Measurements from ENCODE around the gene EIF5A2. TPM values are rescaled to one million over a fixed set of nuclear protein-coding genes. Genes with fewer than 3 reads are reported as not detected.

EIF5A2 gene
- total RNA-seq, 1 experiment from 2014 or later = 72.0 TPM

DNA sequence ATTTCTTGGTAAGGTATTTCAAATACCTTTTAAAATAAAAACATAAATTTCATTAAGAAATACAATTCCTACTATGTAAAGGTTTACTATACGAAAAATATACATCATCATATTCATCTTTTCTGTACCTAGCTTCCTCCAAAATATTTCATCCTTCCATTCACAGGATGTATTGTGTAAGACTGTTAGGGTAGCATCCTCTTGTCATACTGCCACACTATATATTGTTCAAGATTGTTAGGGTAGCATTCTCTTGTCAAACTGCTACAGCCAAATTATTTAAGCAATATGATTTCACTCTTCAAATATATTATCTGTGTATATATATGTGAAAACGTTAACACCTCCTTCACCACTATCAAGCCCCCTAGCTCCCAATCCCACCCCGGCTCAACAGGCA lies 41.9 kb downstream of the EIF5A2 start:
- H3K27me3 ChIP-seq (ENCODE audit: control insufficient read depth, insufficient read depth, low read length) = no peaks in the 10 kb centered on the region
- DNase-seq (ENCODE audit: low read depth, low spot score) = no peak
- ATAC-seq = no peak
- H3K27ac ChIP-seq (ENCODE audit: low read length) = no peak overlapping the region
- in situ Hi-C loops (cut with HindIII; ENCODE audit: low pct_unique_long_range_greater_than_20kb, low sequenced_read_pairs) = no loop called here
- peaks cover 24% of the 10 kb centered on the region for H3K4me1 ChIP-seq (ENCODE audit: control insufficient read depth, insufficient read depth, low read length)
- no peaks in the 10 kb centered on the region for H3K9me3 ChIP-seq (ENCODE audit: control insufficient read depth, insufficient read depth, low read depth, low read length)
- no TSS peak for BruUV-seq (replicated peaks)
- H3K4me3 ChIP-seq (ENCODE audit: low read depth in 2 of 2, low read length in 2 of 2) = no peak overlapping the region
- CTCF ChIA-PET = interaction anchor here (0.6 kb wide), 1 partner anchor 438 kb away, joined by 6 read pairs; no protein-coding TSS in a partner anchor
- peaks cover 34% of the 10 kb centered on the region for H3K36me3 ChIP-seq (ENCODE audit: control insufficient read depth, insufficient read depth, low read length)
- TF ChIP-seq, protein P1, sequence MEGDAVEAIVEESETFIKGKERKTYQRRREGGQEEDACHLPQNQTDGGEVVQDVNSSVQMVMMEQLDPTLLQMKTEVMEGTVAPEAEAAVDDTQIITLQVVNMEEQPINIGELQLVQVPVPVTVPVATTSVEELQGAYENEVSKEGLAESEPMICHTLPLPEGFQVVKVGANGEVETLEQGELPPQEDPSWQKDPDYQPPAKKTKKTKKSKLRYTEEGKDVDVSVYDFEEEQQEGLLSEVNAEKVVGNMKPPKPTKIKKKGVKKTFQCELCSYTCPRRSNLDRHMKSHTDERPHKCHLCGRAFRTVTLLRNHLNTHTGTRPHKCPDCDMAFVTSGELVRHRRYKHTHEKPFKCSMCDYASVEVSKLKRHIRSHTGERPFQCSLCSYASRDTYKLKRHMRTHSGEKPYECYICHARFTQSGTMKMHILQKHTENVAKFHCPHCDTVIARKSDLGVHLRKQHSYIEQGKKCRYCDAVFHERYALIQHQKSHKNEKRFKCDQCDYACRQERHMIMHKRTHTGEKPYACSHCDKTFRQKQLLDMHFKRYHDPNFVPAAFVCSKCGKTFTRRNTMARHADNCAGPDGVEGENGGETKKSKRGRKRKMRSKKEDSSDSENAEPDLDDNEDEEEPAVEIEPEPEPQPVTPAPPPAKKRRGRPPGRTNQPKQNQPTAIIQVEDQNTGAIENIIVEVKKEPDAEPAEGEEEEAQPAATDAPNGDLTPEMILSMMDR (IDR thresholded peaks at IDR 0.05) = no peak
- TF ChIP-seq, protein P2, sequence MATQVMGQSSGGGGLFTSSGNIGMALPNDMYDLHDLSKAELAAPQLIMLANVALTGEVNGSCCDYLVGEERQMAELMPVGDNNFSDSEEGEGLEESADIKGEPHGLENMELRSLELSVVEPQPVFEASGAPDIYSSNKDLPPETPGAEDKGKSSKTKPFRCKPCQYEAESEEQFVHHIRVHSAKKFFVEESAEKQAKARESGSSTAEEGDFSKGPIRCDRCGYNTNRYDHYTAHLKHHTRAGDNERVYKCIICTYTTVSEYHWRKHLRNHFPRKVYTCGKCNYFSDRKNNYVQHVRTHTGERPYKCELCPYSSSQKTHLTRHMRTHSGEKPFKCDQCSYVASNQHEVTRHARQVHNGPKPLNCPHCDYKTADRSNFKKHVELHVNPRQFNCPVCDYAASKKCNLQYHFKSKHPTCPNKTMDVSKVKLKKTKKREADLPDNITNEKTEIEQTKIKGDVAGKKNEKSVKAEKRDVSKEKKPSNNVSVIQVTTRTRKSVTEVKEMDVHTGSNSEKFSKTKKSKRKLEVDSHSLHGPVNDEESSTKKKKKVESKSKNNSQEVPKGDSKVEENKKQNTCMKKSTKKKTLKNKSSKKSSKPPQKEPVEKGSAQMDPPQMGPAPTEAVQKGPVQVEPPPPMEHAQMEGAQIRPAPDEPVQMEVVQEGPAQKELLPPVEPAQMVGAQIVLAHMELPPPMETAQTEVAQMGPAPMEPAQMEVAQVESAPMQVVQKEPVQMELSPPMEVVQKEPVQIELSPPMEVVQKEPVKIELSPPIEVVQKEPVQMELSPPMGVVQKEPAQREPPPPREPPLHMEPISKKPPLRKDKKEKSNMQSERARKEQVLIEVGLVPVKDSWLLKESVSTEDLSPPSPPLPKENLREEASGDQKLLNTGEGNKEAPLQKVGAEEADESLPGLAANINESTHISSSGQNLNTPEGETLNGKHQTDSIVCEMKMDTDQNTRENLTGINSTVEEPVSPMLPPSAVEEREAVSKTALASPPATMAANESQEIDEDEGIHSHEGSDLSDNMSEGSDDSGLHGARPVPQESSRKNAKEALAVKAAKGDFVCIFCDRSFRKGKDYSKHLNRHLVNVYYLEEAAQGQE (IDR thresholded peaks at IDR 0.05; ENCODE audit: insufficient read depth in 1 of 2, low read depth in 2 of 2, low read length in 1 of 2) = no peak
- TF ChIP-seq TCF7L2 (IDR thresholded peaks at IDR 0.05; ENCODE audit: low read depth, low read length) (no peak), SIN3A (IDR thresholded peaks at IDR 0.05; ENCODE audit: borderline replicate concordance, insufficient read depth, low read depth, low read length) (no peak), POLR2AphosphoS5 (IDR thresholded peaks at IDR 0.05; ENCODE audit: low read depth, low read length) (no peak)
- POLR2A ChIA-PET = interaction anchor here (0.6 kb wide), 1 partner anchor 598 kb away, joined by 5 read pairs; no protein-coding TSS in a partner anchor
- intact Hi-C loops (cut with micrococcal nuclease; ENCODE audit: unreplicated experiment) = no loop called here

DNA sequence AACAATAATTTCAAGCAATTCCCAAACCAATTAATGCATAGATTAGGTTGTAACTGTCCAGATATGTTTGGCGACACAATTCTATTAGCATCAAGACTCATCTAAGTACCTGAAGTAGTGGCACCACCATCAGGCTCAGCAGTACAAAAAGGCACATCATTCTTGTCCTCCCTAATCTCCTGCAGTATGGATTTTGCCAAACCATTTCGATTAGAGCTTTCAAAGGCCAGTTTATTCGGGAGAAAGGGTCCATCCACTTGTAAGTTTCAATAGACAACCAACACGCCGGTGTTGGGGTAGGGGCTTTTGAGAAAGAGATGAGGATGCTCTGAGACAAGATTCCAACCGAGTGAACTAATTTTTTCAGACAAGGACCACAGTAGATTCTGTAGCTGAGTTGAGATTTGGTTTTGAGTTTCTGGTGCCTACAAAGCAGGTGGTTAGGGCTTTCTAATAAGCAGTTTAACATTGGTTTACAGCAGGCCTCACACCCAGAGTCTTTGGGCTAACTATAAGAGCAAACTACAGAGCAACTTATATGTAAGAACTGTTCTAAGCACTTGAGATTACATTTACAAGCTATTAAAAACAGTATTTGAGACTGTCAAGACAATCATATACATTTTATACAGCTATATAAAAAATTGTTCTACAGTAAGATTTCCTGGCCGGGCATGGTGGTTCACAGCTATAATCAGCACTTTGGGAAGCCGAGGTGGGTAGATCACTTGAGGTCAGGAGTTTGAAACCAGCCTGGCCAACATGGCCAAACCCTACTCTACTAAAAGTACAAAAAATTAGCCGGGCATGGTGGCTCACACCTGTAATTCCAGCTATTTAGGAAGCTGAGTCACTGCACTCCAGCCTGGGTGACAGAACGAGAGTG lies 43.0 kb downstream of the EIF5A2 start:
- Histone ChIP-seq H3K4me1 (ENCODE audit: control insufficient read depth, insufficient read depth, low read length) (peaks cover 17% of the 10 kb centered on the region), H3K27me3 (ENCODE audit: control insufficient read depth, insufficient read depth, low read length) (no peaks in the 10 kb centered on the region), H3K4me3 (ENCODE audit: low read depth in 2 of 2, low read length in 2 of 2) (no peak overlapping the region), H3K9me3 (ENCODE audit: control insufficient read depth, insufficient read depth, low read depth, low read length) (no peaks in the 10 kb centered on the region), H3K27ac (ENCODE audit: low read length) (no peak overlapping the region), H3K36me3 (ENCODE audit: control insufficient read depth, insufficient read depth, low read length) (peaks cover 34% of the 10 kb centered on the region)
- no TSS peak for BruUV-seq (replicated peaks)
- in situ Hi-C loops (cut with HindIII; ENCODE audit: low pct_unique_long_range_greater_than_20kb, low sequenced_read_pairs) (no loop called here), intact Hi-C loops (cut with micrococcal nuclease; ENCODE audit: unreplicated experiment) (no loop called here)
- TF ChIP-seq SIN3A (IDR thresholded peaks at IDR 0.05; ENCODE audit: borderline replicate concordance, insufficient read depth, low read depth, low read length) = 0 out of 2 replicates have a peak, but pooled peaks have one; percentile 64
- TF ChIP-seq, protein P2 (IDR thresholded peaks at IDR 0.05; ENCODE audit: insufficient read depth in 1 of 2, low read depth in 2 of 2, low read length in 1 of 2) = no peak
- ChIA-PET CTCF (no interaction called here), POLR2A (interaction anchor here (0.5 to 0.6 kb wide), 2 partner anchors 509 to 597 kb away, joined by 5 to 6 read pairs; no protein-coding TSS in a partner anchor)
- DNase-seq (ENCODE audit: low read depth, low spot score) = no peak
- 0 out of 2 replicates have a peak, but pooled peaks have one; percentile 18 for ATAC-seq
